Measurements from ENCODE around the gene MICAL2. TPM values are rescaled to one million over a fixed set of nuclear protein-coding genes. Genes with fewer than 3 reads are reported as not detected.

Gene MICAL2
- total and polyA plus RNA-seq, 3 experiments from 2014 or later, result 32.4 to 147 (median 146) TPM

- H3K9me3 Mint-ChIP-seq, result no peaks in the 10 kb centered on the region
- peak overlapping the region in 4 of 8 donors; percentile 55 to 91 (median 70) for H3K27ac Mint-ChIP-seq
- POLR2A ChIA-PET, result no interaction called here
- H3K27ac ChIP-seq (ENCODE audit: low read depth, low read length), result no peak overlapping the region
- H3K36me3 Mint-ChIP-seq, result no peaks in the 10 kb centered on the region
- H3K36me3 ChIP-seq (ENCODE audit: insufficient read depth, low read length), result no peaks in the 10 kb centered on the region
- H3K9me3 ChIP-seq (ENCODE audit: low read length), result no peaks in the 10 kb centered on the region
- no peak overlapping the region for H3K4me3 ChIP-seq (ENCODE audit: low read length)
- H3K4me1 Mint-ChIP-seq, result peaks cover 69 to 79% (median 74%) of the 10 kb centered on the region in 3 donors
- peaks cover 66% of the 10 kb centered on the region for H3K4me1 ChIP-seq (ENCODE audit: insufficient read depth, low read length)
- H3K27me3 ChIP-seq (ENCODE audit: insufficient read depth, low read length, poor library complexity, severe bottlenecking), result no peaks in the 10 kb centered on the region
- H3K27me3 Mint-ChIP-seq, result no peaks in the 10 kb centered on the region
- no peak for DNase-seq
- CTCF ChIA-PET, result interaction anchor here (3.1 to 4.8 kb wide), 2 partner anchors 14 to 148 kb away, joined by 12 to 22 read pairs; no protein-coding TSS in a partner anchor
- H3K4me3 Mint-ChIP-seq, result peak overlapping the region in 6 of 7 donors; percentile 11 to 66 (median 52)
Measured at GRCh38 chr11:12089041-12089440, 21.3 kb upstream of the MICAL2 start.

DNA sequence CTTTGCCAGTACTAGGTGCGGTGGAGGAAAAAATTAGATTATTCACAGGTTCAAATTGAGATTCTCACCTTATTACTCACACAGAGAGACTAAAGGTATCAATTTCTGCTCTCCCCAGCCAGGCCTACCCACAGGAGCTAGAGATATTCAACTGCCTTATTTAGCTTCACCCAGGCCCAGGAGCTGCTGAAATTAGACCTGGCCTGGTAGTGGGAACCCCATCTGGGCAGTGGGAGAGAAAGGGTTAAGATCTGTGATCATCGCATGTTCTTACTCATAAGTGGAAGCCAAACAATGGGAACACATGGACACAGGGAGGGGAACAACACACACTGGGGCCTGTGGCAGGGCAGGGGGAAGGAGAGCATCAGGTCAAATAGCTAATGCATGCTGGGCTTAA is 20.9 kb upstream of the MICAL2 start:
- ChIA-PET POLR2A (no interaction called here), CTCF (interaction anchor here (3.1 to 4.8 kb wide), 2 partner anchors 14 to 147 kb away, joined by 12 to 22 read pairs; no protein-coding TSS in a partner anchor)
- Mint-ChIP-seq H3K27me3 (no peaks in the 10 kb centered on the region), H3K36me3 (no peaks in the 10 kb centered on the region), H3K4me1 (peaks cover 68 to 75% (median 72%) of the 10 kb centered on the region in 3 donors), H3K9me3 (no peaks in the 10 kb centered on the region), H3K4me3 (peak overlapping the region in 6 of 7 donors; percentile 11 to 54 (median 38)), H3K27ac (peak overlapping the region in 3 of 8 donors; percentile 7 to 84 (median 65))
- no peak for DNase-seq
- H3K36me3 ChIP-seq (ENCODE audit: insufficient read depth, low read length), result no peaks in the 10 kb centered on the region
- no peaks in the 10 kb centered on the region for H3K9me3 ChIP-seq (ENCODE audit: low read length)
- peaks cover 66% of the 10 kb centered on the region for H3K4me1 ChIP-seq (ENCODE audit: insufficient read depth, low read length)
- no peak overlapping the region for H3K4me3 ChIP-seq (ENCODE audit: low read length)
- H3K27ac ChIP-seq (ENCODE audit: low read depth, low read length), result no peak overlapping the region
- H3K27me3 ChIP-seq (ENCODE audit: insufficient read depth, low read length, poor library complexity, severe bottlenecking), result no peaks in the 10 kb centered on the region

- Histone ChIP-seq H3K4me3 (ENCODE audit: low read length) (no peak overlapping the region), H3K4me1 (ENCODE audit: insufficient read depth, low read length) (peaks cover 66% of the 10 kb centered on the region), H3K27ac (ENCODE audit: low read depth, low read length) (no peak overlapping the region), H3K27me3 (ENCODE audit: insufficient read depth, low read length, poor library complexity, severe bottlenecking) (no peaks in the 10 kb centered on the region), H3K9me3 (ENCODE audit: low read length) (no peaks in the 10 kb centered on the region), H3K36me3 (ENCODE audit: insufficient read depth, low read length) (no peaks in the 10 kb centered on the region)
- ChIA-PET CTCF (interaction anchor here (3.1 to 4.8 kb wide), 2 partner anchors 13 to 147 kb away, joined by 12 to 22 read pairs; no protein-coding TSS in a partner anchor), POLR2A (no interaction called here)
- Mint-ChIP-seq H3K36me3 (no peaks in the 10 kb centered on the region), H3K27ac (peak overlapping the region in 7 of 8 donors; percentile 56 to 81 (median 73)), H3K27me3 (no peaks in the 10 kb centered on the region), H3K4me1 (peaks cover 66 to 72% (median 68%) of the 10 kb centered on the region in 3 donors), H3K4me3 (peak overlapping the region; percentile 29 to 67 (median 49)), H3K9me3 (no peaks in the 10 kb centered on the region)
- DNase-seq, result no peak
Measured at GRCh38 chr11:12090061-12090591, 20.3 kb upstream of the MICAL2 start.

- Mint-ChIP-seq H3K4me3 (peak overlapping the region in 4 of 7 donors; percentile 12 to 33 (median 26)), H3K36me3 (no peaks in the 10 kb centered on the region), H3K27me3 (no peaks in the 10 kb centered on the region), H3K27ac (peak overlapping the region in 6 of 8 donors; percentile 15 to 92 (median 58)), H3K4me1 (peaks cover 59 to 66% (median 61%) of the 10 kb centered on the region in 3 donors), H3K9me3 (no peaks in the 10 kb centered on the region)
- no peak overlapping the region for H3K27ac ChIP-seq (ENCODE audit: low read depth, low read length)
- H3K36me3 ChIP-seq (ENCODE audit: insufficient read depth, low read length), result no peaks in the 10 kb centered on the region
- H3K4me3 ChIP-seq (ENCODE audit: low read length), result no peak overlapping the region
- no peaks in the 10 kb centered on the region for H3K9me3 ChIP-seq (ENCODE audit: low read length)
- no peaks in the 10 kb centered on the region for H3K27me3 ChIP-seq (ENCODE audit: insufficient read depth, low read length, poor library complexity, severe bottlenecking)
- no peak for DNase-seq
- peaks cover 60% of the 10 kb centered on the region for H3K4me1 ChIP-seq (ENCODE audit: insufficient read depth, low read length)
- ChIA-PET POLR2A (no interaction called here), CTCF (interaction anchor here (1.3 to 3.1 kb wide), 2 partner anchors 13 to 191 kb away, joined by 3 to 12 read pairs; no protein-coding TSS in a partner anchor)
Measured at GRCh38 chr11:12090761-12091258, 19.6 kb upstream of the MICAL2 start.

GRCh38 chr11:12091956-12092558 is 18.3 kb upstream of the MICAL2 start:
- DNase-seq, result no peak
- H3K27me3 ChIP-seq (ENCODE audit: insufficient read depth, low read length, poor library complexity, severe bottlenecking), result no peaks in the 10 kb centered on the region
- no peaks in the 10 kb centered on the region for H3K27me3 Mint-ChIP-seq
- H3K36me3 ChIP-seq (ENCODE audit: insufficient read depth, low read length), result no peaks in the 10 kb centered on the region
- H3K4me1 Mint-ChIP-seq, result peaks cover 47 to 53% (median 49%) of the 10 kb centered on the region in 3 donors
- peak overlapping the region in 5 of 8 donors; percentile 3 to 92 (median 8) for H3K27ac Mint-ChIP-seq
- CTCF ChIA-PET, result interaction anchor here (1.3 to 3.1 kb wide), 3 partner anchors 11 to 190 kb away, joined by 3 to 12 read pairs (median 5); no protein-coding TSS in a partner anchor
- H3K4me3 Mint-ChIP-seq, result peak overlapping the region in 1 of 7 donors; percentile 25
- no peaks in the 10 kb centered on the region for H3K9me3 Mint-ChIP-seq
- H3K27ac ChIP-seq (ENCODE audit: low read depth, low read length), result no peak overlapping the region
- no peaks in the 10 kb centered on the region for H3K9me3 ChIP-seq (ENCODE audit: low read length)
- no peak overlapping the region for H3K4me3 ChIP-seq (ENCODE audit: low read length)
- H3K4me1 ChIP-seq (ENCODE audit: insufficient read depth, low read length), result peaks cover 47% of the 10 kb centered on the region
- H3K36me3 Mint-ChIP-seq, result no peaks in the 10 kb centered on the region
- POLR2A ChIA-PET, result no interaction called here

- Mint-ChIP-seq H3K27ac (peak overlapping the region in 1 of 8 donors; percentile 43), H3K36me3 (no peaks in the 10 kb centered on the region), H3K27me3 (no peaks in the 10 kb centered on the region), H3K9me3 (no peaks in the 10 kb centered on the region), H3K4me1 (peaks cover 40 to 46% (median 42%) of the 10 kb centered on the region in 3 donors), H3K4me3 (no peak overlapping the region)
- Histone ChIP-seq H3K4me3 (ENCODE audit: low read length) (no peak overlapping the region), H3K27ac (ENCODE audit: low read depth, low read length) (no peak overlapping the region), H3K4me1 (ENCODE audit: insufficient read depth, low read length) (peaks cover 41% of the 10 kb centered on the region), H3K9me3 (ENCODE audit: low read length) (no peaks in the 10 kb centered on the region), H3K27me3 (ENCODE audit: insufficient read depth, low read length, poor library complexity, severe bottlenecking) (no peaks in the 10 kb centered on the region), H3K36me3 (ENCODE audit: insufficient read depth, low read length) (no peaks in the 10 kb centered on the region)
- no peak for DNase-seq
- ChIA-PET POLR2A (no interaction called here), CTCF (interaction anchor here (1.6 kb wide), 1 partner anchor 144 kb away, joined by 5 read pairs; no protein-coding TSS in a partner anchor)
Measured at GRCh38 chr11:12092714-12093113, 17.7 kb upstream of the MICAL2 start.

DNA sequence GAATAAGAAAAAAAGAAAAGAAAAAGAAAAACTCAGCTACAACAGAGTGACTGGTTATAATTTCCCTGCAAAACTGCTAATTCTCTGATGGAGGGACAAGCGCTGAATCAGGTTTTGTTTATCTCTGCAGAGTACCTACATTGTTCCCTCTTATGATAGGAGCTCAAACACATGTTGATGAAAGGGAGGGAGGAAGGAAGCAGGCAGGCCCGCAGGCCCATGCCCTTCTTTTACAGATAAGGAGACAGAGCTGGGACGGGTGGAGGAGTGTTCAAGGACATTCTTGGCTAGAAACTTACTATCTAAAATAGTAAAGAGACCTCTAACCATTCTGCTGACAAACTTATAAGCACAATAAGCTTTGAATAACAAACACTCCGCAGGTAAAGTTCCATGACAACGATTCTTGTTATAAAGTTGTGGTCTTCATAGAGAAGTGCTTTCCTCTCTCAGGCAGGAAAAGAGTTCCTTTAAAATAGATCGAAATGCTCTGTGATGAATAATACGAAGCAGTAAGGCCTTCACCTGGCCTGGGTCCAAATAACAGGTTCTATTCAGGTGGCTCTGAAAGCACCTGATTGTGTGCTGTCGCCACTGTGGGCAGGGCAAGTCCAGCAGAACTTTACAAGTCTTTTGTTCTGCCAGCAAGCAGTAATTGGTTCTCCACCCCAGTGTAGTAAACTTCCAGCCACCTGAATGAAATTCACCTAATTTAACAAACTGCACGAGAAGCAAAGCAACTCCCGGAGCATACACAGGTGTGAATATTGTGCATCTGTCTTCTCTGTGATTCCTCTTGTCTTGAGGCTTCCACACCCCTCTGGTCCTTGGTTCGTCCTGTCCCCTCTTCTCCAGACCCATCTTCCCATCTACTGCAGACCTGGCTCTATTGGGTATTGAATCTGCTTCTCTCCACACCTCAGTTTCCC is 15.3 kb upstream of the MICAL2 start:
- Mint-ChIP-seq H3K4me1 (peaks cover 25 to 34% (median 28%) of the 10 kb centered on the region in 3 donors), H3K4me3 (no peak overlapping the region), H3K27me3 (peaks cover 0 to 3% of the 10 kb centered on the region in 2 donors), H3K9me3 (no peaks in the 10 kb centered on the region), H3K36me3 (no peaks in the 10 kb centered on the region), H3K27ac (peak overlapping the region in 1 of 8 donors; percentile 82)
- Histone ChIP-seq H3K4me3 (ENCODE audit: low read length) (no peak overlapping the region), H3K9me3 (ENCODE audit: low read length) (no peaks in the 10 kb centered on the region), H3K4me1 (ENCODE audit: insufficient read depth, low read length) (peaks cover 17% of the 10 kb centered on the region), H3K27me3 (ENCODE audit: insufficient read depth, low read length, poor library complexity, severe bottlenecking) (no peaks in the 10 kb centered on the region), H3K36me3 (ENCODE audit: insufficient read depth, low read length) (no peaks in the 10 kb centered on the region), H3K27ac (ENCODE audit: low read depth, low read length) (no peak overlapping the region)
- CTCF ChIA-PET, result no interaction called here
- no peak for DNase-seq
- POLR2A ChIA-PET, result interaction anchor here (0.6 kb wide), 1 partner anchor 186 kb away, joined by 3 read pairs; no protein-coding TSS in a partner anchor
